HepG2 (cell line): ENCODE data around the gene KLHL30. TPM values are rescaled to one million over a fixed set of nuclear protein-coding genes. Genes with fewer than 3 reads are reported as not detected.

Experiments used
- ATAC-seq: fragments of 200-7000 bp; cut with Tn5 transposase; 3 replicates; pipeline ENCODE4 v1.9.1; 2020; ENCODE audit warnings: mild to moderate bottlenecking, moderate library complexity
- BruUV-seq: library from RNA; stranded (reverse); fragments of 400-500 nt; replicated peaks from 2 replicates; lab custom pipeline; 2021; lab: Mats Ljungman, UMichigan
- CTCF ChIA-PET: fragments of 300-600 bp; formaldehyde crosslinking; extraction: SDS; loops from one replicate; lab custom pipeline; 2021; ENCODE audit warnings: low total read pairs, inconsistent platforms, low intra/inter-chr PET ratio; lab: Yijun Ruan, JAX
- POLR2A ChIA-PET: fragments of 350-600 bp; sonication (Branson Sonifier 250); formaldehyde crosslinking; loops from one replicate; lab custom pipeline; 2020; ENCODE audit warnings: antibody characterized with exemption, inconsistent platforms; lab: Yijun Ruan, JAX
- DNase-seq: peaks from one replicate; pipeline ENCODE4 v3.0.0-alpha.2; 2015; ENCODE audit warnings: low spot score
- FAIRE-seq: peaks from 3 replicates; lab custom pipeline; 2011; peaks lifted over from hg19 to GRCh38; lab: Jason Lieb, UNC
- H2AFZ ChIP-seq: one replicate; pipeline ENCODE4 v1.6.1; 2011; ENCODE audit warnings: low read length, inconsistent platforms
- H3K27ac ChIP-seq: fragments of 300-600 bp; 3 replicates; pipeline ENCODE4 v1.8.0; 2011; ENCODE audit warnings: mixed run types, mild to moderate bottlenecking, mixed read lengths, low read length, inconsistent platforms; ENCODE audit not compliant: insufficient read depth; ENCODE audit errors: extremely low read length
- H3K27me3 ChIP-seq, 2 experiments: fragments of 200-600 bp in 1 of 2; 2 replicates in 1 of 2; 3 replicates in 1 of 2; pipeline versions ENCODE4 v1.6.0 to v1.8.0; 2011; ENCODE audit warnings: low read length in 2 of 2, mild to moderate bottlenecking in 2 of 2, moderate library complexity in 2 of 2, inconsistent platforms in 1 of 2; ENCODE audit not compliant: insufficient read depth in 2 of 2, control insufficient read depth in 1 of 2
- H3K36me3 ChIP-seq, 2 experiments: fragments of 200-600 bp in 1 of 2; replicated peaks in 1 of 2; 2 replicates in 1 of 2; 3 replicates in 1 of 2; pipeline versions ENCODE4 v1.5.1 to v1.8.0; 2011; ENCODE audit warnings: low read length in 2 of 2, inconsistent platforms in 1 of 2; ENCODE audit not compliant: insufficient read depth in 2 of 2, control insufficient read depth in 1 of 2
- H3K4me1 ChIP-seq: 2 replicates; pipeline ENCODE4 v1.5.1; 2012; ENCODE audit warnings: low read length, inconsistent platforms; ENCODE audit not compliant: insufficient read depth
- H3K4me2 ChIP-seq: 2 replicates; pipeline ENCODE4 v1.6.0; 2011; ENCODE audit warnings: low read depth, low read length, inconsistent platforms
- H3K4me3 ChIP-seq, 3 experiments: fragments of 200-600 bp in 1 of 3; sonication (generic), shearing (Covaris generic) in 1 of 3; replicated peaks in 1 of 3; 2 replicates each; pipeline ENCODE4 v1.5.1; 2011 to 2016; ENCODE audit warnings: low read length in 3 of 3, inconsistent platforms in 2 of 3, low read depth in 2 of 3, mild to moderate bottlenecking in 2 of 3, control low read depth in 1 of 3, mixed read lengths in 1 of 3; ENCODE audit not compliant: insufficient read depth in 1 of 3
- H3K79me2 ChIP-seq: one replicate; pipeline ENCODE4 v1.6.1; 2011; ENCODE audit warnings: low read length, inconsistent platforms; ENCODE audit not compliant: insufficient read depth
- H3K9ac ChIP-seq: 2 replicates; pipeline ENCODE4 v1.6.0; 2011; ENCODE audit warnings: mild to moderate bottlenecking, low read depth, low read length, inconsistent platforms; ENCODE audit not compliant: insufficient read depth
- H3K9me3 ChIP-seq: 2 replicates; pipeline ENCODE4 v1.5.1; 2012; ENCODE audit warnings: mild to moderate bottlenecking, low read length
- H4K20me1 ChIP-seq: 2 replicates; pipeline ENCODE4 v1.6.0; 2011; ENCODE audit warnings: inconsistent platforms, mild to moderate bottlenecking, low read length, moderate library complexity; ENCODE audit not compliant: insufficient read depth
- ARID4A ChIP-seq: sonication (generic); formaldehyde crosslinking; IDR thresholded peaks from 2 replicates; pipeline ENCODE4 v1.5.0; 2020; ENCODE audit warnings: mild to moderate bottlenecking, missing genetic modification reagents, borderline replicate concordance
- ARNT ChIP-seq: fragments of 450-650 bp; IDR thresholded peaks from 2 replicates; pipeline ENCODE4 v1.6.1; 2017
- ATF5 ChIP-seq: sonication (generic); formaldehyde crosslinking; IDR thresholded peaks from 2 replicates; pipeline ENCODE4 v1.4.0; 2020; ENCODE audit warnings: mild to moderate bottlenecking, low read depth, missing genetic modification reagents
- BORCS8-MEF2B ChIP-seq: sonication (generic); formaldehyde crosslinking; IDR thresholded peaks from 2 replicates; pipeline ENCODE4 v1.8.0; 2022; ENCODE audit warnings: mild to moderate bottlenecking, missing genetic modification reagents
- ELF1 ChIP-seq: sonication (generic); formaldehyde crosslinking; IDR thresholded peaks from 2 replicates; pipeline ENCODE4 v1.4.0; 2020; ENCODE audit warnings: missing genetic modification reagents
- FOXA1 ChIP-seq, 2 experiments: fragments of 450-650 bp in 1 of 2; sonication (generic) in 1 of 2; formaldehyde crosslinking in 1 of 2; IDR thresholded peaks; 2 replicates each; pipeline versions ENCODE4 v1.4.0 to v1.6.1; 2016 to 2020; ENCODE audit warnings: missing genetic modification reagents in 1 of 2
- FOXK2 ChIP-seq: fragments of 450-650 bp; IDR thresholded peaks from 2 replicates; pipeline ENCODE4 v1.6.1; 2016
- GATA4 ChIP-seq: sonication (generic); IDR thresholded peaks from 2 replicates; pipeline ENCODE4 v1.6.1; 2016; ENCODE audit warnings: antibody characterized with exemption, low read depth, borderline replicate concordance
- JUNB ChIP-seq: sonication (generic); formaldehyde crosslinking; IDR thresholded peaks from 2 replicates; pipeline ENCODE4 v1.8.0; 2022; ENCODE audit warnings: missing genetic modification reagents, mild to moderate bottlenecking, borderline replicate concordance
- NONO ChIP-seq, 2 experiments: fragments of 450-650 bp in 1 of 2; sonication (generic) in 1 of 2; formaldehyde crosslinking in 1 of 2; IDR thresholded peaks in 1 of 2; conservative IDR thresholded peaks in 1 of 2; 2 replicates each; pipeline versions ENCODE4 v1.6.1 to v1.8.0; 2017 to 2022; ENCODE audit warnings: mild to moderate bottlenecking in 1 of 2, missing genetic modification reagents in 1 of 2, moderate library complexity in 1 of 2
- ZBTB42 ChIP-seq: sonication (generic); formaldehyde crosslinking; IDR thresholded peaks from 2 replicates; pipeline ENCODE4 v1.5.0; 2020; ENCODE audit warnings: mild to moderate bottlenecking, missing genetic modification reagents
- ZNF282 ChIP-seq: fragments of 450-650 bp; IDR thresholded peaks from 2 replicates; pipeline ENCODE4 v1.6.1; 2018; ENCODE audit not compliant: partially characterized antibody
- ZNF564 ChIP-seq: sonication (generic); formaldehyde crosslinking; IDR thresholded peaks from 2 replicates; pipeline ENCODE4 v1.8.1; 2023; ENCODE audit warnings: mild to moderate bottlenecking, missing genetic modification reagents
- ZNF574 ChIP-seq: sonication (generic); formaldehyde crosslinking; IDR thresholded peaks from 2 replicates; pipeline ENCODE4 v1.4.0; 2020; ENCODE audit warnings: missing genetic modification reagents
- ZNF777 ChIP-seq: sonication (generic); formaldehyde crosslinking; IDR thresholded peaks from 2 replicates; pipeline ENCODE4 v1.4.0; 2020; ENCODE audit warnings: missing genetic modification reagents
- WGBS: methylation state at CpG from one replicate; pipeline ENCODE4 v1.1.6; 2017; ENCODE audit warnings: low lambda C conversion rate; 5-methylcytosine and 5-hydroxymethylcytosine counted together
- in situ Hi-C: cut with HindIII; loops from 2 replicates; pipeline ENCODE4 v1.10.0; 2017; ENCODE audit warnings: low pct_unique_long_range_greater_than_20kb; ENCODE audit not compliant: extremely low pct_ligation_motif_present
- intact Hi-C: fragments of 100-400 bp; cut with micrococcal nuclease; formaldehyde crosslinking; loops from one replicate; pipeline ENCODE4 v1.10.0; 2022; ENCODE audit not compliant: unreplicated experiment
- polyA plus RNA-seq, 8 experiments: library from polyadenylated mRNA; depleted of rRNA in 3 of 8; stranded (reverse) in 7 of 8; unstranded in 1 of 8; fragments of >200 nt; fragmentation: Illumina TruSeq in 4 of 8; extraction: Trizol in 4 of 8; gene quantifications; 2 replicates each; pipeline versions ENCODE4 v1.2.1 to v1.2.3, GENCODE V29; 2011 to 2016; ENCODE audit warnings: low read depth in 4 of 8, missing spikeins in 1 of 8, mixed read lengths in 1 of 8; ENCODE audit not compliant: insufficient read depth in 1 of 8
- total RNA-seq, 5 experiments: library from RNA; depleted of rRNA; stranded (reverse); fragments of >200 nt; fragmentation: Illumina TruSeq; extraction: Trizol; gene quantifications; 2 replicates each; pipeline ENCODE4 v1.2.3, GENCODE V29; 2016; ENCODE audit warnings: low read depth in 1 of 5

KLHL30 gene
- total and polyA plus RNA-seq, 2 of the 13 experiments (the other 11 are each of a cell fraction or from before 2014, with no cell fraction given) = 0.05 TPM; not detected in 1

- TF ChIP-seq ZBTB42 = no peak
- TF ChIP-seq FOXK2 = peak; percentile 26
- TF ChIP-seq JUNB (CRISPR knock-in tag) = peak; percentile 42; the same call in 1 of the 2 replicates
- TF ChIP-seq NONO (IDR thresholded peaks at IDR 0.05) = 0 out of 2 replicates have a peak, but pooled peaks have one; percentile 67
- TF ChIP-seq NONO (CRISPR knock-in tag; conservative IDR thresholded peaks at IDR 0.05) = no peak
- TF ChIP-seq BORCS8-MEF2B = no peak
- no peak for TF ChIP-seq GATA4
- no peak for TF ChIP-seq ZNF564 (CRISPR knock-in tag)
- 0 out of 2 replicates have a peak, but pooled peaks have one; percentile 10 for TF ChIP-seq FOXA1 (IDR thresholded peaks at IDR 0.05)
- no peak for TF ChIP-seq FOXA1 (CRISPR knock-in tag; IDR thresholded peaks at IDR 0.05)
- no peak for TF ChIP-seq ATF5 (CRISPR knock-in tag)
- peak; percentile 43 for TF ChIP-seq ZNF282
Observed at GRCh38 chr2:238126338-238126737, 12.1 kb upstream of the KLHL30 start (continued).

- no peaks in the 10 kb centered on the region for H3K36me3 ChIP-seq
- H3K4me3 ChIP-seq = peak overlapping the region in 1 of 3 experiments; percentile 62; a peak in 2 of 6 replicates
- H2AFZ ChIP-seq = no peak overlapping the region
- ATAC-seq (no peak), FAIRE-seq (peak; percentile 93), DNase-seq (no peak)
- peak overlapping the region; percentile 43; the same call in 1 of the 2 replicates for H3K9ac ChIP-seq
- H3K79me2 ChIP-seq = no peaks in the 10 kb centered on the region
- no peaks in the 10 kb centered on the region for H4K20me1 ChIP-seq
- POLR2A ChIA-PET = interaction anchor here (0.6 to 1.0 kb wide), 4 partner anchors 11 to 66 kb away, joined by 3 to 5 read pairs (median 3); partner anchors contain the start of gene SCLY
- H3K4me1 ChIP-seq = peaks cover 9% of the 10 kb centered on the region
- whole genome bisulfite sequencing = 31% methylated on average over 2 of the region's 2 CpGs
- in situ Hi-C loops = no loop called here
- no peaks in the 10 kb centered on the region for H3K9me3 ChIP-seq
- BruUV-seq = no TSS peak
- intact Hi-C loops = no loop called here
- H3K4me2 ChIP-seq = peak overlapping the region; percentile 82
- H3K27ac ChIP-seq = no peak overlapping the region
- H3K27me3 ChIP-seq = peaks cover 3 to 28% of the 10 kb centered on the region in 2 experiments
- CTCF ChIA-PET = no interaction called here
- TF ChIP-seq ARID4A (CRISPR knock-in tag) (0 out of 2 replicates have a peak, but pooled peaks have one; percentile 21), ZNF777 (CRISPR knock-in tag) (no peak), ZNF574 (CRISPR knock-in tag) (no peak), ARNT (0 out of 2 replicates have a peak, but pooled peaks have one; percentile 1), ELF1 (CRISPR knock-in tag) (no peak)
Observed at GRCh38 chr2:238126775-238127164, 11.7 kb upstream of the KLHL30 start.
